ENCODE data around the gene LILRA5.

LILRA5 gene

GRCh38 chr19:54266133-54266532 lies 46.8 kb downstream of the LILRA5 start:
- Histone ChIP-seq H3K14ac (ENCODE audit: low read length in 2 of 2) (no peak overlapping the region), H2BK12ac (ENCODE audit: low read length in 2 of 2) (no peak overlapping the region), H3K4me3 (ENCODE audit: insufficient read depth in 1 of 2, low read depth in 1 of 2, low read length in 2 of 2) (no peak overlapping the region), H2AFZ (ENCODE audit: low read depth, low read length) (no peak overlapping the region), H2BK120ac (ENCODE audit: low read depth, low read length) (no peak overlapping the region), H3K18ac (ENCODE audit: low read depth in 1 of 2, low read length in 2 of 2) (no peak overlapping the region), H3K23ac (ENCODE audit: low read length in 2 of 2) (no peak overlapping the region), H3K4me2 (ENCODE audit: low read length, poor library complexity, severe bottlenecking) (no peak overlapping the region), H2BK5ac (ENCODE audit: low read depth, low read length, poor library complexity, severe bottlenecking) (no peak overlapping the region), H3K9me3 (ENCODE audit: control insufficient read depth, low read length) (no peaks in the 10 kb centered on the region), H3K4me1 (ENCODE audit: control insufficient read depth, insufficient read depth, low read depth, low read length) (no peaks in the 10 kb centered on the region), H3K27me3 (ENCODE audit: control insufficient read depth in 1 of 2, insufficient read depth in 1 of 2, low read length in 2 of 2) (peaks cover 0 to 12% of the 10 kb centered on the region in 2 experiments), H3K27ac (ENCODE audit: low read length, poor library complexity, severe bottlenecking) (no peak overlapping the region), H3K79me1 (replicated peaks; ENCODE audit: low read length, poor library complexity, severe bottlenecking) (no peaks in the 10 kb centered on the region), H2BK15ac (ENCODE audit: low read depth, poor library complexity, severe bottlenecking) (no peak overlapping the region), H3K4ac (ENCODE audit: low read depth in 1 of 2, low read length in 2 of 2) (no peak overlapping the region), H2AK5ac (ENCODE audit: low read length, severe bottlenecking) (no peak overlapping the region), H3K9ac (ENCODE audit: low read length) (no peak overlapping the region), H4K91ac (ENCODE audit: low read length) (no peak overlapping the region), H3K36me3 (ENCODE audit: control insufficient read depth in 1 of 2, insufficient read depth in 2 of 2, low read depth in 1 of 2, low read length in 2 of 2) (no peaks in the 10 kb centered on the region), H4K8ac (ENCODE audit: low read length) (no peak overlapping the region)
- 2% methylated on average over 6 of the region's 6 CpGs for WGBS
- DNase-seq = peak; percentile 52

DNA sequence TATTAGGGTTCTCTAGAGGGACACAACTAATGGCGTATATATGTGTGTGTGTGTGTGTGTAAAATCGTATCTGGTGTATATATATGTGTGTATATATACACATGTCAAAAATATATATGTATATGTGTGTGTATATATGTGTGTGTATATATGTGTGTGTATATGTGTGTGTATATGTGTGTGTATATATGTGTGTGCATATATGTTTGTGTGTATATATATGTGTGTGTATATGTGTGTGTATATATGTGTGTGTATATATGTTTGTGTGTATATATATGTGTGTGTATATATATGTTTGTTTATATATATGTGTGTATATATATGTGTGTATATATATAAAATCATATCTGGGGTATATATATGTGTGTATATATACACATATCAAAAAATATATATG lies 50.5 kb downstream of the LILRA5 start:
- Histone ChIP-seq H4K91ac (ENCODE audit: low read length) (no peak overlapping the region), H3K79me1 (replicated peaks; ENCODE audit: low read length, poor library complexity, severe bottlenecking) (no peaks in the 10 kb centered on the region), H3K4me2 (ENCODE audit: low read length, poor library complexity, severe bottlenecking) (no peak overlapping the region), H2BK5ac (ENCODE audit: low read depth, low read length, poor library complexity, severe bottlenecking) (no peak overlapping the region), H2AFZ (ENCODE audit: low read depth, low read length) (no peak overlapping the region), H3K18ac (ENCODE audit: low read depth in 1 of 2, low read length in 2 of 2) (no peak overlapping the region), H3K9me3 (ENCODE audit: control insufficient read depth, low read length) (no peaks in the 10 kb centered on the region), H3K4ac (ENCODE audit: low read depth in 1 of 2, low read length in 2 of 2) (no peak overlapping the region), H3K4me1 (ENCODE audit: control insufficient read depth, insufficient read depth, low read depth, low read length) (no peaks in the 10 kb centered on the region), H2BK15ac (ENCODE audit: low read depth, poor library complexity, severe bottlenecking) (no peak overlapping the region), H3K14ac (ENCODE audit: low read length in 2 of 2) (no peak overlapping the region), H2BK120ac (ENCODE audit: low read depth, low read length) (no peak overlapping the region), H4K8ac (ENCODE audit: low read length) (no peak overlapping the region), H3K9ac (ENCODE audit: low read length) (no peak overlapping the region), H3K23ac (ENCODE audit: low read length in 2 of 2) (no peak overlapping the region), H2BK12ac (ENCODE audit: low read length in 2 of 2) (no peak overlapping the region), H3K36me3 (ENCODE audit: control insufficient read depth in 1 of 2, insufficient read depth in 2 of 2, low read depth in 1 of 2, low read length in 2 of 2) (no peaks in the 10 kb centered on the region), H2AK5ac (ENCODE audit: low read length, severe bottlenecking) (no peak overlapping the region), H3K4me3 (ENCODE audit: insufficient read depth in 1 of 2, low read depth in 1 of 2, low read length in 2 of 2) (no peak overlapping the region), H3K27me3 (ENCODE audit: control insufficient read depth in 1 of 2, insufficient read depth in 1 of 2, low read length in 2 of 2) (peaks cover 8 to 17% of the 10 kb centered on the region in 2 experiments), H3K27ac (ENCODE audit: low read length, poor library complexity, severe bottlenecking) (no peak overlapping the region)
- no peak for DNase-seq
- WGBS = 52% methylated on average over 2 of the region's 2 CpGs

DNA sequence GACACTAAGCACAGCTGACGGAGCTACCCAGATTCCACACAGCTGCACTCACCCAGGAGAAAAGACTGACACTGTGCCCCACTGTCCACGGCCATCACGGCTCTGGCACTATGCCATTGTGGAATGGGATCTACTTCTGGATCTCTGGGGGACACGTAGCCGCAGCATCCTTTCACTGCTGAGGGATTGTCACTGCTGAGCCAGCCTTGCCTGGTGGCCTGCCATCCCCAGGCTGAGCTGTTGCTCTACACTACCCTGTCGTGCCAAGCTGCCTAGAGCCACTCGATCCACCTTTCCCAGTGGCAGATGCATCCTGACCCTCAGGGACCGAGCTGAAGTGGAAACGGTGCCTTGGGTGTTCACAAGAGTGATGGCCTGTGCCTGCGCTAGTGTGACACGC lies 50.9 kb downstream of the LILRA5 start:
- Histone ChIP-seq H2AFZ (ENCODE audit: low read depth, low read length) (no peak overlapping the region), H3K36me3 (ENCODE audit: control insufficient read depth in 1 of 2, insufficient read depth in 2 of 2, low read depth in 1 of 2, low read length in 2 of 2) (no peaks in the 10 kb centered on the region), H2BK12ac (ENCODE audit: low read length in 2 of 2) (no peak overlapping the region), H4K8ac (ENCODE audit: low read length) (no peak overlapping the region), H3K27ac (ENCODE audit: low read length, poor library complexity, severe bottlenecking) (no peak overlapping the region), H2BK15ac (ENCODE audit: low read depth, poor library complexity, severe bottlenecking) (no peak overlapping the region), H3K79me1 (replicated peaks; ENCODE audit: low read length, poor library complexity, severe bottlenecking) (no peaks in the 10 kb centered on the region), H3K9ac (ENCODE audit: low read length) (no peak overlapping the region), H3K4me2 (ENCODE audit: low read length, poor library complexity, severe bottlenecking) (no peak overlapping the region), H2BK5ac (ENCODE audit: low read depth, low read length, poor library complexity, severe bottlenecking) (no peak overlapping the region), H2AK5ac (ENCODE audit: low read length, severe bottlenecking) (no peak overlapping the region), H3K14ac (ENCODE audit: low read length in 2 of 2) (no peak overlapping the region), H3K9me3 (ENCODE audit: control insufficient read depth, low read length) (no peaks in the 10 kb centered on the region), H3K4me1 (ENCODE audit: control insufficient read depth, insufficient read depth, low read depth, low read length) (no peaks in the 10 kb centered on the region), H3K23ac (ENCODE audit: low read length in 2 of 2) (no peak overlapping the region), H2BK120ac (ENCODE audit: low read depth, low read length) (no peak overlapping the region), H3K27me3 (ENCODE audit: control insufficient read depth in 1 of 2, insufficient read depth in 1 of 2, low read length in 2 of 2) (peaks cover 12 to 21% of the 10 kb centered on the region in 2 experiments), H3K4ac (ENCODE audit: low read depth in 1 of 2, low read length in 2 of 2) (no peak overlapping the region), H3K4me3 (ENCODE audit: insufficient read depth in 1 of 2, low read depth in 1 of 2, low read length in 2 of 2) (no peak overlapping the region), H4K91ac (ENCODE audit: low read length) (no peak overlapping the region), H3K18ac (ENCODE audit: low read depth in 1 of 2, low read length in 2 of 2) (no peak overlapping the region)
- DNase-seq = no peak
- WGBS = 80% methylated on average over 11 of the region's 11 CpGs

DNA sequence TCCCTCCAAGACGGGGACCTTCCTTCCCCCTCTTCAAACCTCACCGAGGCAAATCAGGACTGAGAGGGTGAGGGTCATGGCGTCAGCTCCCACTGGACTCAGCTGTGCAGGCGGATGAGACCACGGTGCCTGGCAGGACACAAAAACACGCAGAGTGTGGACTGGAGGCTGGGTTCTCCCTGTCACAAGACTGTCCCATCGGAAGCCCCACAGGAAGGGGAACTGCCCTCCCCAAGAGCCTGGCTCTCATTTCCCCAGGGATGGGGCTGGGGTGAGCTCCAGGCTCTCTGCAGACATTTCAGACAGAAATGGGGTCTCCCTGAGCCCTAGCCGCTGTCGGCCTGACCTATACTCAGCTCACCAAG lies 55.9 kb downstream of the LILRA5 start, which contains the start of gene LILRB5:
Gene LILRB5 (minus strand): TSS at position 158 of the 365 bp plus-strand sequence. CDS start 80 bp downstream, at position 78.
- Histone ChIP-seq H3K4me2 (ENCODE audit: low read length, poor library complexity, severe bottlenecking) (no peak within 1 kb of the TSS), H3K14ac (ENCODE audit: low read length in 2 of 2) (no peak within 1 kb of the TSS), H2BK120ac (ENCODE audit: low read depth, low read length) (no peak within 1 kb of the TSS), H3K79me1 (replicated peaks; ENCODE audit: low read length, poor library complexity, severe bottlenecking) (no peaks in the 10 kb centered on the region), H2BK12ac (ENCODE audit: low read length in 2 of 2) (no peak within 1 kb of the TSS), H3K4me1 (ENCODE audit: control insufficient read depth, insufficient read depth, low read depth, low read length) (no peaks in the 10 kb centered on the region), H3K9me3 (ENCODE audit: control insufficient read depth, low read length) (no peaks in the 10 kb centered on the region), H3K36me3 (ENCODE audit: control insufficient read depth in 1 of 2, insufficient read depth in 2 of 2, low read depth in 1 of 2, low read length in 2 of 2) (no peaks in the 10 kb centered on the region), H3K4me3 (ENCODE audit: insufficient read depth in 1 of 2, low read depth in 1 of 2, low read length in 2 of 2) (no peak within 1 kb of the TSS), H3K27ac (ENCODE audit: low read length, poor library complexity, severe bottlenecking) (no peak within 1 kb of the TSS), H3K27me3 (ENCODE audit: control insufficient read depth in 1 of 2, insufficient read depth in 1 of 2, low read length in 2 of 2) (peaks cover 23 to 59% of the 10 kb centered on the region in 2 experiments), H3K4ac (ENCODE audit: low read depth in 1 of 2, low read length in 2 of 2) (no peak within 1 kb of the TSS), H2BK15ac (ENCODE audit: low read depth, poor library complexity, severe bottlenecking) (no peak within 1 kb of the TSS), H4K8ac (ENCODE audit: low read length) (no peak within 1 kb of the TSS), H4K91ac (ENCODE audit: low read length) (no peak within 1 kb of the TSS), H3K9ac (ENCODE audit: low read length) (no peak within 1 kb of the TSS), H2AK5ac (ENCODE audit: low read length, severe bottlenecking) (no peak within 1 kb of the TSS), H3K23ac (ENCODE audit: low read length in 2 of 2) (no peak within 1 kb of the TSS), H2AFZ (ENCODE audit: low read depth, low read length) (no peak within 1 kb of the TSS), H2BK5ac (ENCODE audit: low read depth, low read length, poor library complexity, severe bottlenecking) (no peak within 1 kb of the TSS), H3K18ac (ENCODE audit: low read depth in 1 of 2, low read length in 2 of 2) (no peak within 1 kb of the TSS)
- DNase-seq = no peak
- 88% methylated on average over 9 of the region's 9 CpGs for WGBS
